HUES48 (cell line): Measurements from ENCODE around the gene SAMD3.
"Not testable (repeated sequence)": the region's sequence is repeated elsewhere in the genome, so short reads cannot be mapped to it uniquely, and the experiment has no call there.

Source experiments
- H3K27ac ChIP-seq: one replicate; pipeline ENCODE4 v1.7.0; 2013; ENCODE audit warnings: low read depth, low read length, inconsistent platforms
- H3K27me3 ChIP-seq: 2 replicates; pipeline ENCODE4 v1.6.1; 2013; ENCODE audit warnings: mild to moderate bottlenecking, low read length; ENCODE audit not compliant: control insufficient read depth, insufficient read depth
- H3K36me3 ChIP-seq: 2 replicates; pipeline ENCODE4 v1.6.1; 2013; ENCODE audit warnings: low read length; ENCODE audit not compliant: control insufficient read depth, insufficient read depth
- H3K4me1 ChIP-seq: 2 replicates; pipeline ENCODE4 v1.6.1; 2013; ENCODE audit warnings: mild to moderate bottlenecking, low read length; ENCODE audit not compliant: control insufficient read depth, insufficient read depth
- H3K4me3 ChIP-seq: 2 replicates; pipeline ENCODE4 v1.5.1; 2013; ENCODE audit warnings: mild to moderate bottlenecking, low read depth, low read length
- H3K9ac ChIP-seq: 2 replicates; pipeline ENCODE4 v1.6.1; 2013; ENCODE audit warnings: mild to moderate bottlenecking, low read depth, low read length, moderate library complexity
- H3K9me3 ChIP-seq: 2 replicates; pipeline ENCODE4 v1.6.1; 2013; ENCODE audit warnings: low read length; ENCODE audit not compliant: control insufficient read depth, insufficient read depth

Gene SAMD3

DNA sequence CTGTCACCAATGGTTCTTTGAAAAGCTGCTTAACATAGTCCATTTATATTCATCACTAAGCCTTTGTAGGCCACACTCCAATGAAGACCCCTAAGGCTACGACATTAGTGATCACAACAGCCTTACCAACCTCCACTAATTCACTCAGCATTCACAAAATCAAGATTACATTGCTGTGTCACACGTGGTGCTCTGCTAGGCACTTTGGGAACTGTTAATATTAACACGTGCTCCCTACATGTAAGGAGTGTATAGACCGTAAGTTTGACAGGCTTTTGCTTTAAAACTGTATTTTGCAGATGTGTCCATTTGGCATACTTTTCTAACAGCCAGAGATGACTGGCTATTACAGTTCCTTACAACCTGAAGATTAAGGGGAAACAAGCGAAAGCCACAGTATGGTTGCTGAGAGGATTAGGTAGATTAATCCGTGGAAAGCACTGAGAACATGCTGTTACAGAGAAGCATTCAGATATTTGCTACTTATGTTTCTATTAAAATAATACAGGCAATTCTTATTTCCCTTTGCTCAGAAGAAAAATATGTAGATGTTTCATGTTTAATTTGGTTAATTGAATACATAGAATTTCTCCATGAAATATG, 69.7 kb downstream of the SAMD3 start:
- no peaks in the 10 kb centered on the region for H3K36me3 ChIP-seq
- no peaks in the 10 kb centered on the region for H3K27me3 ChIP-seq
- H3K9me3 ChIP-seq: no peaks in the 10 kb centered on the region
- peaks cover 6% of the 10 kb centered on the region for H3K4me1 ChIP-seq
- H3K9ac ChIP-seq: no peak overlapping the region
- no peak overlapping the region for H3K27ac ChIP-seq
- no peak overlapping the region for H3K4me3 ChIP-seq

DNA sequence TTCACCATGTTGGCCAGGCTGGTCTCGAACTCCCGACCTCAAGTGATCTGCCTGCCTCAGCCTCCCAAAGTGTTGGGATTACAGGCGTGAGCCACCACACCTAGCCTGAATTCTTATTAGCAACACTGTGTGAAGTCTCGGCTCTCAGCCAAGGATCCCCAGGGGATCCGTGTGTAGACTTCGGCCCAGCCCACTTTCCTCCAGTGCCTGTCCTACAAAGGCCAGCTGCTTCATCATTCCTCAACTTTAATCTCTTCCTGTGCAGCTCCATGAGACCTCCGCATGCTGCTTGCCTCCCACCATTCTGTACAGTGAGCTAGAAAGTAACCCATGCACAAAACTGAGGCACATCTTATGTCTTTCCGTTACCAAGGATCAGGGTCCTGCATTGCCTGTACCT, 71.8 kb downstream of the SAMD3 start:
- Histone ChIP-seq H3K9me3 (no peaks in the 10 kb centered on the region), H3K27me3 (no peaks in the 10 kb centered on the region), H3K27ac (no peak overlapping the region), H3K9ac (no peak overlapping the region), H3K4me1 (peaks cover 6% of the 10 kb centered on the region), H3K36me3 (no peaks in the 10 kb centered on the region), H3K4me3 (no peak overlapping the region)

- H3K9me3 ChIP-seq, H3K36me3 ChIP-seq, H3K4me3 ChIP-seq, H3K4me1 ChIP-seq, H3K27ac ChIP-seq, H3K9ac ChIP-seq, H3K27me3 ChIP-seq: not testable (repeated sequence)
These were observed 73.7 kb downstream of the SAMD3 start for GRCh38 chr6:130149016-130149415.

GRCh38 chr6:130148181-130148580, 74.6 kb downstream of the SAMD3 start:
- Histone ChIP-seq H3K27me3 (no peaks in the 10 kb centered on the region), H3K27ac (no peak overlapping the region), H3K36me3 (no peaks in the 10 kb centered on the region), H3K9ac (no peak overlapping the region), H3K4me1 (peaks cover 6% of the 10 kb centered on the region), H3K9me3 (no peaks in the 10 kb centered on the region), H3K4me3 (no peak overlapping the region)

DNA sequence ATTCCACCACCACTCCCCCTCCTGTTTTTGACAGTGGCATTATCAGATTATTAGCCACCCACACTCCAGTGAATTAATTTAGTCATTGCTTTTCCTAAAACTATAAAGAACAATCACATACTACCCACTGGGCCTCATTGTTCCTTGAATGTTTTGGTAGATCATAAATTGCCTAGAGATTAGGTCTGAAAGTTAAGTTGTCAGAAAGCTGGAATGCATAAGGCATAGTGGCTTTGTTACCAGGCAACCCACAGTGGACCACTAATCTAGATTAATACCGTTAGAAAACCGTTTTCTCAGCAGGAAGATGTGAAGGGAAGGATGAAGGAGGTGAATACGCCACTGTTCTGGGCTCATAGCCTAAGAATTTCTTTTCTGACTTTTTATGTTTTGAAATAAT, 75.6 kb downstream of the SAMD3 start:
- no peaks in the 10 kb centered on the region for H3K9me3 ChIP-seq
- no peak overlapping the region for H3K9ac ChIP-seq
- no peaks in the 10 kb centered on the region for H3K4me1 ChIP-seq
- no peak overlapping the region for H3K27ac ChIP-seq
- H3K4me3 ChIP-seq: no peak overlapping the region
- no peaks in the 10 kb centered on the region for H3K36me3 ChIP-seq
- no peaks in the 10 kb centered on the region for H3K27me3 ChIP-seq

- Histone ChIP-seq H3K27ac (no peak overlapping the region), H3K9ac (no peak overlapping the region), H3K4me3 (no peak overlapping the region), H3K9me3 (no peaks in the 10 kb centered on the region), H3K36me3 (no peaks in the 10 kb centered on the region), H3K4me1 (no peaks in the 10 kb centered on the region), H3K27me3 (no peaks in the 10 kb centered on the region)
These were observed 79.0 kb downstream of the SAMD3 start for GRCh38 chr6:130143709-130144108.

GRCh38 chr6:130140084-130140483, 82.7 kb downstream of the SAMD3 start:
- Histone ChIP-seq H3K9ac (no peak overlapping the region), H3K27me3 (no peaks in the 10 kb centered on the region), H3K36me3 (no peaks in the 10 kb centered on the region), H3K4me3 (no peak overlapping the region), H3K27ac (no peak overlapping the region), H3K4me1 (no peaks in the 10 kb centered on the region), H3K9me3 (no peaks in the 10 kb centered on the region)

- no peak overlapping the region for H3K9ac ChIP-seq
- H3K9me3 ChIP-seq: no peaks in the 10 kb centered on the region
- H3K36me3 ChIP-seq: no peaks in the 10 kb centered on the region
- no peak overlapping the region for H3K4me3 ChIP-seq
- H3K4me1 ChIP-seq: no peaks in the 10 kb centered on the region
- no peak overlapping the region for H3K27ac ChIP-seq
- no peaks in the 10 kb centered on the region for H3K27me3 ChIP-seq
These were observed 83.9 kb downstream of the SAMD3 start for GRCh38 chr6:130138909-130139242.

DNA sequence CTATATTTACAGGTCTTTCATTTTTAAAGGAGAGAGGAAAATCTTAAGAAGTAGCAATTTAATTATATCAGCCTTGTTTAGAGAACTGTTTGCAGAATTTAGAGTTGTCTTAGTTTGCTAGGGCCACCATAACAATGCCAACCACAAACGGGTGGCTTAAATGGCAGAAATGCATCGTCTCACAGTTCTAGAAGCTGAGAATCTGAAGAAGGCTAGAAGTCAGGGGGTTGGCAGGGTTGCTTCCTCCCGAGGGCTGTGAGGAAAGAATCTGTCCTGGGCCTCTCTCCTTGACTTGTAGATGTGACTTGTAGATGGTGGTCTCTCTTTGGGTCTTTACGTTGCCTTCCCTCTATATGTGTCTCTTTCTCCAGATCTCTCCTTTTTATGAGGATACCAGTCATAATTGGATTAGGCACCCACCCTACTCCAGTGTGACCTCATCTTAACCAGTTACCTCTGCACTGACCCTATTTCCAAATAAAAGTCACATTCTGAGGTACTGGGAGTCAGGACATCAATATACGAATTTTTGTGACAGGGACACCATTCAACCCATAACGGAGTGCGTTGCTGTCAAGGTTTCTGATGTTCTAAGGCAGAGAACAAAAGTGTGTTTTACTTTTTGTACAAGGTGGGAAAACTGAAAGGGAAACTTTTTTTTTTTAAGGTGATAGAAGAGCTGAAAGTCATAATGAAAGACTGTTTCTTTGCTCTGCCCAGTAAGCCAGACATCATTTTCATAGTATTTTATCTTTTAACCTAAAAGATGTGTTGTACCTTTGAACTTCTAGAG, 84.4 kb downstream of the SAMD3 start:
- Histone ChIP-seq H3K4me3 (no peak overlapping the region), H3K9me3 (no peaks in the 10 kb centered on the region), H3K9ac (no peak overlapping the region), H3K4me1 (no peaks in the 10 kb centered on the region), H3K27ac (no peak overlapping the region), H3K36me3 (no peaks in the 10 kb centered on the region), H3K27me3 (no peaks in the 10 kb centered on the region)

DNA sequence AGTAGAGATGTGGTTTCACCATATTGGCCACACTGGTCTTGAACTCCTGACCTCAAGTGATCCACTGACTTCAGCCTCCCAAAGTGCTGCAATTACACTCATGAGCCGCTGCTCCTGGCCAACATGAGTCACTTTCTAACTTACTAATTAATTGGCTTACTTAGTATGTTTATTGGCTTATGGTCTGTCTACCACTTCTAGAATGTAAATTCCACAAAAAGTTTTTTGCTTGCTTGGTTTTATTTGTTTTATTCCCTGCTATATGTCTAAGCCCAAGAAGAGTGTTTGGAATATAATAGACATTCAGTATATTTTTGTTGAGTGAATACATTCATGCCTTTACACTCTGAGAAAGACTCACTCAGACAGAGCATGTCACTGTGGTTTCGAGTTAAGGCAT, 86.0 kb downstream of the SAMD3 start:
- Histone ChIP-seq H3K9me3 (no peaks in the 10 kb centered on the region), H3K36me3 (no peaks in the 10 kb centered on the region), H3K4me1 (no peaks in the 10 kb centered on the region), H3K4me3 (no peak overlapping the region), H3K27me3 (no peaks in the 10 kb centered on the region), H3K9ac (no peak overlapping the region), H3K27ac (no peak overlapping the region)

- Histone ChIP-seq H3K27ac (no peak overlapping the region), H3K27me3 (no peaks in the 10 kb centered on the region), H3K36me3 (no peaks in the 10 kb centered on the region), H3K4me3 (no peak overlapping the region), H3K9me3 (no peaks in the 10 kb centered on the region), H3K9ac (no peak overlapping the region), H3K4me1 (no peaks in the 10 kb centered on the region)
These were observed 88.2 kb downstream of the SAMD3 start for GRCh38 chr6:130134582-130134981.
